SKM-1 (cell line): ENCODE data around the gene NR3C2.
A peak's percentile ranks its signal among the peaks of the same experiment; 100 is the strongest.

Experiments used
- DNase-seq: peaks from one replicate; lab custom pipeline; 2025; ENCODE audit not compliant: unreplicated experiment; lab: John Stamatoyannopoulos, UW

NR3C2 gene

DNA sequence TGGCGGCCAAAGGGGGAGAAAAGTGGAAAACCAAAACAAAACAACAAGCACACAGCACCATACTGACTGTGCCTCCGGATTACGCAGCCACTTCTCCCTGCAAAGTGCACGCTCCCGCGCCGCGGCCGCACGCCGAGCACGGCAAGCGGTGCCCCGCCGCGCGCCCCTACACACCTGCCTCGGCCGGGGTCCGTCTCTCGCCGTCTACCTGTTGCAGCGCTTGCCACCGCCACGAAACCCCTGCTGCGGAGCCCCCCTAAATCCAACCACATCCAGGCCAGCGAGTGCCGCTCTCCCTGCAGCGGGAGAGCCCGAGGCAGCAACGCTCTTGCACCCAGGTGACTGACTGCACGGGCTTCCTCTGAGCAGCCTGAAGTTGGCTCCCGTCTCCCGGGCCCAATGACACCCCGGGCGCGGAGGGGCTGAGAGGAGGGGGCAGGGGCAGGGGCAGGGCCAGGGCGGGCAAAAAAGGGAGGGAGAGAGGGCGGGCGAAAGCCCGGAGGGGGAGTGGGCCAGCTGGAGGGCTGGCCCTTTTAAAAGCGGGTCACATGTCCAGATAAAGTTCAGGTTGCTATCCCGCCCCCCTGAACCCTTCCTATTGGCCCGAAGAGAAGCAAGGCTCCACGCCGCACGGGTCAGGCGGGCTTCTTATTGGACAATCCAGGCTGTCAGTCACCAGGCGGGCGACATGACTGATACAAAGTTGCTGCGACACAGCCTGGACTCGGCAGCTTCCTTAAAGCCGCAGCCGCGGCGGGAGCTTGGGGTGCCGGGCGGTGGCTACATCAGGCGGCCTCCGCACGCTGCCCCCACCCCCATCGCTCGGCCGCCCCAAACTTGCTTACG lies at the start of gene NR3C2:
TSS of gene NR3C2 (minus strand) at position 429 of the 846 bp plus-strand sequence.
- peak; percentile 95 for DNase-seq

DNA sequence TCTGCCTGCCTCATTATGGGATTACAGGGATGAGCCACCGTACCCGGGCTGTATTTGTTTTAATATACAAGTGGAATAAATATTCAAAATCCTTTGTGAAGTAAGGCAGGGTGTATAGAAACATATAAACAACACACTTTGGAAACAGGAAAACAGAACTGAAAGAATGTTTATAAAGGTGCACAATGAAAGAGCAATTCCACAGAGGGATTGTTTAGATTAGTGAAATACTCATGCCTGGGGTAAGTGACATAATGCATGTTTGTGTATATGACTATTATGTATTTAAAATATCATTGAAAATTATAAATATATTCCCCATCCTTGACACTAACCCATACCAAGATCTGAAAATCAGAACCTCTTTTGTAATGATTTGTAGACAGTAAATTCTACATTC lies 45.0 kb upstream of the NR3C2 start:
- DNase-seq, result no peak

DNA sequence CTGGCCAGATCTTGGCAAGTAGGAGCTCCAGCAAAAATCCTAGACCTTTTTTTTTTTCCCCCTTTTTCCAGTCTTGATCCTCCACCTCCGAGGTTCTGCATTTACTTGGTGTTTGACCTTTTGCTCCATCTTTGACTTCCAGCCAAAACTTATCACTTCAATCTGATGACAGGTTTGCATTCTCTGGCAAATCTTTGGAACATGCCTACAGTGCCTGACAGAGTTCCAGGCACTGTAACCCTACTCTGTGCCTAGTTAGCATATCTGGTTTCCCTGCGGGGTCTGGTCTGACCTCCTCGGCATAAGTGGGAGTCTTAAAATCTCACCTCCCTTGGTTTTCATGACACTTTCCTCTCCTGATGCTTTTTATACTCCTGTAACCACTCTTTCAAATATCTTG lies 39.4 kb upstream of the NR3C2 start:
- DNase-seq, result no peak

DNA sequence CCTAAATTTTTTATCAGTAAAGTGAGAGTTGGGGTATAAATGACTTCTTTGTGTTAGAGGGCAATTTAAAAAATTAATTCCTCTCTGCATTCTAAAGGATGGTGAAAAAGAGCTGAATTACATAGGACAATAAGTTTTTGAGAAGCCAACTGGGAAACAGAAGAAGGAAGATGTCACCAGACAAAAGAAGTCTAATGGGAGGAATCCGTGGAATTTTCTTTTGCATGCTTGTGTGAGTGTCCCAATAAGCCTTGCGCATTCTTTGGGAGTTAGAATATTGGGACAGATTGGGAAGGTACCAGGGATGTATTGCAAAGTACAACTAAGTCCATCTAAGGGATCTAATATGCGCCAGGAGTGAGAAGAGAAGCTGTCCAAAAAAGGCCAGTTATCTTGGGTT lies 35.1 kb upstream of the NR3C2 start:
- no peak for DNase-seq

DNA sequence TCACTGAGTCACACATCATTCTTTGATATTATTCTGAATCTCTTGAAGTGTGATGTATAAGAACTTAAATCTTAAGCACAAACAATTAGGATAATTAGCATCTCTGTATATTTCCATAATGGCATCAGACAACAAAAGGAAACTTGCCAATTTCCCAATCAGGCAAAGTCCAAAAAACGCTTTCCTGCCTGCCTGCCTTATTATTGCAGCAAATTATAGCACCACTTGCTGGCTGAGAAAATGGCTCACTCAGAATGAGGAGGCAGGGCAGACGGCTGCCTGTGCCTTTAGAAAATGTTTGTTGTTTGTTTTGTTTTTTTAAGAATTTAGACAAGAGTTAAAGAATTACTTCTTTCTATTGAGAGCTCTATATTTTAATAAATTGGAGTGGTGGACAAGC lies 27.7 kb upstream of the NR3C2 start:
- DNase-seq, result no peak

DNA sequence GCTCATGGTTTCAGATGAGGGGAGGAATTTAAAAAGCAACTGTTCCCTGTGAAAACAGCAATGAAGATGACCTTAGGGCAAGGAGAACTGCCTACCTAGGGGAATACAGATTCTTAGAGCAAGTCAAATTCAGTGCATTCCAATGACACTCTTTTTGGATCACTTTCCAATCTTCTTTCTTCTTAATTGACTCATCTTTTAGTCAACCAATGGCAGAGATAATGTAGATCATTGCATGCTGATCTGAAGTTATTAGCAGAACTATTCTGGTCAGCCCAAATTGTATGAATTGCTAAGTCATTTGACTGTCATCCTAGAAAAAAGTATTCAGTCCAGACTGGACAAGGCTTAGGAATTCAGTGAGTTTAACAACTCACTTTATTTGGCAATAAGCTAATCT lies 12.6 kb upstream of the NR3C2 start:
- no peak for DNase-seq

DNA sequence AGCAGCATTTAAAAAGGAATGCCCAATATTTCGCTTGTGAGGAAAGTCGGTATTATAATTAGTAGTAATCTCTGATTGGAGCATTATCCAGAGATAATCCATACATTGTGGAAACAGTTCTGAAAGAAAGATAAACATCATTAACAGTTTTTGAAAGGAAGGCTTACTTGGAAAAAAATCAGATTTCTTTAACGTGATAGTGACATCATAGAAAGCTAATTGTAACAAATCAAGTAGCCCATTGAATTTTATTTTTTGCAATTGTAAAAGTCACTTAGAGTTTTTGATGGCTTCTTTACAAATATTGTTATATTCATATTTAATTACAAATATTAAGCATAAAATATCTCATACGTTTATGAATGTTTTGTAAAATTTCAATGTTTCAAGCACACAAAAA lies 11.6 kb upstream of the NR3C2 start:
- no peak for DNase-seq

DNA sequence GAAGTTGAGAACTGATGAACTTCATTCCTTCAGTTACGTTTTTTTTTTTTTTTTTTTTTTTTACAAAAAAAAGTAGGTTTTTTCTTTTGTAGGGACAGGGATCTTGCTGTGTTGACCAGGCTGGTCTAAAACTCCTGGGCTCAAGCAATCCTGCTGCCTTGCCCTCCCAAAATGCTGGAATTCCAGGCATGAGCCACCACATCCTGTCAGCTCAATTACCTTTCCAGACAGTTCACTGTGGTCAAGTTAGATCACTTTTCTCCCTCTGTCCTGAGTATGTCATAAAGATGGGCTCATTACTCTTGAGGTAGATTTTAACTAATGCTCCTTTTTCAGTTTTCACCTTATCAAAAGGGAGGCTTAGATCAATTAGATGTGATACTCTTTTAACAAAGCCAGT lies 10.8 kb upstream of the NR3C2 start:
- DNase-seq, result no peak

DNA sequence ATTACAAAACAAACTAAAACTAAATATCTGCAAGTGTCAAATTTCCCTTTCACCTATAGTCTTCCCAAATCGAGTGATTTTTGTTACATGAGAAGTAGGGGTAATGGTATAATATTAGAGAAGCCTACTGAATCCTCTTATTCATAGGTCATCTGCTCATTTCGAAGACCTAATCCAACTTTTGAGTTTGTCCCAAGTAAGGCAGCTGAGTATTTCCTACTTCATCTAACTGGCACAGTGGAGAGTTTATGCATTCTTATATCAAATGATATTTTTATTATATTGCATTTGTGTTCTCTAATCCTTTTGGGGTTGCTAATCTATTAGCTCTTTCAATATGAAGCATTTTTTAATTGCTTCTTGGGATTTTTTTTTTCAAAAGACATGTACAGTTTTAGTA lies 7.7 kb upstream of the NR3C2 start:
- no peak for DNase-seq

DNA sequence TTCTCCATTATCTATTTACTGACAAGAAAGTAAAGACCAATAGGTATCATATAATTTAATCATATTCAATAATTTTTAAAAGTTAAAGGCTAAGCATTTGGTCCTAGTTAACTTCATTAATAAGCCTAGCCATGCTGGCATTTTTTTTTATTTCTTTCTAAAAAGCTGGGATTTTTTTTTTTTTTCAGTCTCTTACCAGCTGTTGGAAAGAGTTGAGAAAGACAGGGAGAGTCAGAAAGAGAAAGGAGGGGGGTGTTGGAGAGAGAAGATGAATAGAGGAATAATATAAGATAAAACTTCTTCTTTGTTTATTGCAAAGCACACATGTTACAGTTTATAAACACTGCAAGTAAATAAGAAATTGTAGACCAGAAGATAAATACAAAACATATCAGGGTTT lies 5.9 kb upstream of the NR3C2 start:
- DNase-seq, result no peak

DNA sequence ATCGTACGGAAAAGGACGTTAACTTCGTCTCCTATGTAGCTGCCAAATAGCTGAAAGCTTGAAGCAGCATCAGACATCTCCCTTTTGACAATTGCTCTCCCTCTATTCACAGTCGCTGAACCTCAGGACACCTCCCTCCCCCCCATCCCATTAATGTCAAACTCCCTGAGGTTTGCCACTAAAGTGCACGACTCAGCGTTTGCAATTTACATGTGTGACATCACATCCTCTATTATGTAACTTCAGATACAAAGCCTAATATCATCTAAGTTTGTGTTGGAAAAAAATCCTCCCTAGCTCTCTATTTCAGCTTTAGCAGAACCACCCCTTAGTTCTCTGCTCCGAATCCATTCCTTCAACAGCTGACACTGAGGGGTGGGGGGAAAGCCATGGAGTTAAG lies 5.5 kb upstream of the NR3C2 start:
- no peak for DNase-seq

DNA sequence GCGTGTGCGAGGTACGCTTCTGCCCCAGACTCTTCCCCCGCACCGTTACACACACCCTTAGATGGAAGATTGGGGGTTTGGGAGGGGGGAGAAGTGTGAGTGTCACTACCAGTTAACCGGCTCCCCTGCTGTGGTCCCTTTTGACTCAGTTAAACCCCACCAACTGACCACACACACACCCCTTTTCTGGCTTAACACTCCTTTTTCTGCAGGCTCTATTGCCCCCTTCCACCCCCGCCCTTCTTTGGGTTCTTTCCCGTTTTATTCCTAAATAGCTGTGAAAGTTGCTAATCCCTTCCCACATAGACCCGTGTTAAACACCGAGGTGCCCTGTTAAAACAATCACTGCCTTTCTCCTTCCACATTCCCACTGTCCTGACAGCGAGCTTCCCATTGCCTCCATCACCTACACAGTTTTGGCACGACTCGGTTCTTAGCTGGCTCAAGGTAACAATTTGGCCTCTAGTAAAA lies 3.7 kb upstream of the NR3C2 start:
- DNase-seq, result no peak

DNA sequence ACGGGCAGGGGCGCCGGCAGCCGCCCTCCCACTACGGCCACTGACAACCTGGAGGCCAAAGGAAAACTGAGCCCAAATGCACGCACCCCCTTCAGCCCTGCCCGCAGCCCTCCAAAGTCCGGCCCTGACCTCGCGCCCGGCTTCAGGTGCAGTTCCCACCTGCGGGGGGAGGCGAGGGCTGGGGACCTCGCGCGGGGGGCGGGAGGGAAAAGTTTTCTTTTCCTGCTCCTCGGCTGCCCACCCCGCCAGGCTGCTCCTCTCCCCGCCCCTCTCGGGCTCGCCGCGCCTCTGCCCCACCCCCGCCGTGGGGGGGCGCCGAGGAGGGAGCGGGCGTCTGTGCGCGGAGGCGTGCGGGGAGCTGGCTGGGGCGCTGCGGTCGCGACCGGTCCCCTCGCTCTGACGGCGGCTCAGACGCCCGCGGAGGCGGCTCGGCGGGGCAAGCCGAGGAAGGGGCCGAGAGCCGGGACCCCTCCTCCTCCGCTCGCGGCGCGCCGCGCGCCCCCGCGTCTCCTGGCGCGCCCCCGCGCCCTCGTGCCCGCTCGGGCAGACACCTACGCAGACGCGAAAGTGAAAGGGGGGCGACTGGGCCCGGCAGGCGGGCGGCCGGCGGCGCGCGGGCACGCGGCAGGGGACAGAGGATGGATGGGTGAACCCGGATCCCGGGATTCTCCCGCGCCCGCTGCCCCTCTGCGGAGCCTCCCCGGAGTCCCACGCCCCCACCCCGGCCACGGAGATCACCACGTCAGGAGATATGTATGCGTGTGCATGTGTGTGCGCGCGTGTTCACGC lies 3.1 kb upstream of the NR3C2 start:
- no peak for DNase-seq

DNA sequence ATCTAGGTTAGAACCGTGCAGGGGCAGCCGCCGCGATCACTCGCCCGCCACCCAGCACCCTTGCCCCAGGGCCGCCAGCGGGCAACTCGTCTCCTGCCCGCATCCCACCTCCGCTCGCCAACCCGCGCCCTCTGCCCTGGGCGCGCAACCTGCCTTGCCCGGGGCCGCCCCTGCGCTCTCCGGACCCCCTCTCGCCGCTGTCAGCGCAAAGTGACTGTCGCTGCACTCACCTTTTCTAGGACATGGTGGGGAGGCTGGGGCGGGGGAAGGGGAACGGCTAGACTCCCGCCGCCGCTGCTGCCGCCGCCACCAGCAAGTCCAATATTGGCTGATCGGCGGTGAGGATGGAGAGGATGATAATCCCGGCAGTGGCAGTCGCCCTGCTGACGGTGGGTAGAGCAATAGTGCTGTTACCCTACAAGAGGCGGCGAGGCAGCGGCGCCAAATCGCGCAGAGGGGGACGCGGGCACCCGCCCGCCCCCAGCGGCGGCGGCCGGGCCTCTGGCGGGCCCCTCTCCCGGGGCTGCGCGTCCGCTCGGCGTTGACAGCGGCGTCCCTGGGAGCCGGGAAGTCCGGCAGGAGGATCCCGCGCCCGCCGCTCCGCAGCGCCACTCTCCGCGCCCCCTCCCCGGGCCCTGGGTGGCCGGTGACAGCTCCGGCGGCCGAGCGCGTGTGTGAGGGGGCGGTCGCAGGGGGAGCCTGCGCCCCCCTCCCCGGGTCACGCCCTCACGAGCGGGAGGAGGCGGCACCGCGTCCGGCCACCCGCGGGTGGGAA lies 2.3 kb upstream of the NR3C2 start:
- DNase-seq, result no peak

DNA sequence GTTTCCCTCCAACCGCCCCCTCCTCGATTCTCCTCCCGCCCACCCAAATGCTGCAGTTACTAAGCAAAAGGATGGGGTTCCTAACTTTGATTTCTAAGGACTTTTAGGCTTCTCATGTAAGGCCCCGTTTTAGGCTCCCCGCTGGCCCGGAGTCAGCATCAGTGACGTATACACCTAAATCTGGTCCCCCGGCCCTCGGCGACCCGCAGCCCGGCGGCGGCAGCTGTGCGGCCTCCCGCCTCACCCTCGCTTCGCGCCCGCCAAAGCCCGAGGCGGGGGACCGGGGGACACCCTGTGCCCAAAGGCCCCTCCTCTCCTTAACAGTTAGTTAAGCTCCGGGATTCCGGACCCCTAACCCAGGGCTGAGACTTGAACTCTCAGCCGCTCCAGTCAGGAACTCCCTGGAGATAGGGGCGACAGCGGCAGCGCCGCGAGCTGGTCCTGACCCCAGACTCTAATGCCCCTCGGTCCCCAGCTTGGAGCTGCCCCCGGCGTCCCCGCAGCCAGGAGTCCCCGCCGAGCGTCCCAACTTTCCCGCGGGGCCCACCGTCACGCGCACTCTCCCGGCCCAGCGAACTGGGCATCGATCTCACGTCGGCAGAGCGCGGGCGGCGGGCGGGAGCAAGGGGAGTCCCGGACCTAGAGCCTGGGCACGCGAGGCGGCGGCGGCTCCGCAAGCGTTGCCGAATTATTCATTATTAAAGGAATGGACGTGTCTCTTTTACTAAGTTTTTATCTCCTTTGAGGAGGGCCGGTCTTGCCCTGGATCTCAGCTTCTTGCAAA lies 1.5 kb upstream of the NR3C2 start:
- DNase-seq, result peak; percentile 9

DNA sequence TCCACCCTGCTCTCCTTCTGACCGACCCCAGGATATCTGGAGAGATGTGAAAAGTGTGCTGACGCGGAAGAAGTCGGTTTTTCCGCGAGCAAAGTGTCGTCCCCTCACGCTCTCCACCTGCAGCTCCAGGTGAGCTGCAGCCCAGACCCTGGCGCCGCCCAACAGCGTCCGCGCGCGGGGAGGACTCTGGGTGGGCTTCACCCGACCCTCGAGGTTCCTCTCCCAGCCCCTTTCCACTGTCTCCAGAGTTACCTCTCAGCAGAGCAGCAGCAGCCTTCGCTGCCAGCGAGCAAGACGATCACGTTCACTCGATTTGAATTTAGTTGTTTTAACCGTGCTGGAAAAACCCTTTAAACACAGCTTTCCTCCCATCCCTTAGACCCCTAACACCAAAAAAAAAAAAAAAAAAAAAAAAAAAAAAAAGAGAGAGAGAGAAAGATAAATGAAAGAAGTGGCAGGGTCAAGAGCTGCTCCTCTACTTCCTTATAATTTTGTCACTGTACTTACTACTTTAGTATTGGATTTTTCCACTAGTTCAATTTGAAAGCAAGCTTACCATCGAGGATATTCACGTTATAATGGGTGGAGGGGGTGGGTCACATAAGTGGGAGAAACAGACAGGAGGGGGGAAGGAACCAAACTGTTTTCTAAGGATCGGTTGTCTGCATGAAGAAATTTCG lies 758 bp upstream of the NR3C2 start:
- DNase-seq, result no peak

DNA sequence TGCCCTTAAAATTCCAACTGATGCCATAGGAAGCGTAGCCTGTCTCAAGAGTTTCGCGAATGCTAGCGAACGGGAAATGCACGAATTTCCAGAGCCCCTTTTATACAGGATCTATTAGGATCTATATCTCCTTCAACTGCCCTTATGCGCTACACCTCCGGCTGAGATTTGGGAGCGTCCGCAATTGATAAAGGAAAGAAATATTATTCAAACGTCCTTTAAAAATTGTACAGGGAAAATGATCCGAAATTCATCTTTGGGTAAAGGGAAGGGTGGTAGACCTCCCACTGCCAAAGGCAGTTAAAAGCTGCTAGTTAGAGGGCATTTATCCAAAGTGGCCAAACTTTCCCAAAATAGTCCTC lies 609 bp downstream of the NR3C2 start:
- DNase-seq, result no peak

DNA sequence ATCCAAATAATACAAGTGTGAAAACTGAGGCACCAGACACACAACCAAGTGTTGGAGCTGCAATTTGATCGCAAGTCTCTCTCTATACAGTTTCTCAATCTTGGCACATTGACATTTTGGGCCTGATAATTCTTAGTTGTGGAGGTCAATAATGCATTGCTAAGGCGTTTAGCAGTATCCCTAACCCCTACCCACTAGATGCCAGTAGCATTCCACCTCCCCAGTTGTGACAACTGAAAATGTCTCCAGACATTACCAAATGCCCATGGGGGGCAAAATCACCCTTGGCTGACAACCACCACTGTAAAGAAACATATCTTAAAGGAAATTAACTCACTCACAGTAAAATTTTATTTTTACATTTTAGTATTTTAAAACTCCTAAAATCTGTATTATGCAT lies 4.2 kb downstream of the NR3C2 start:
- DNase-seq, result no peak

DNA sequence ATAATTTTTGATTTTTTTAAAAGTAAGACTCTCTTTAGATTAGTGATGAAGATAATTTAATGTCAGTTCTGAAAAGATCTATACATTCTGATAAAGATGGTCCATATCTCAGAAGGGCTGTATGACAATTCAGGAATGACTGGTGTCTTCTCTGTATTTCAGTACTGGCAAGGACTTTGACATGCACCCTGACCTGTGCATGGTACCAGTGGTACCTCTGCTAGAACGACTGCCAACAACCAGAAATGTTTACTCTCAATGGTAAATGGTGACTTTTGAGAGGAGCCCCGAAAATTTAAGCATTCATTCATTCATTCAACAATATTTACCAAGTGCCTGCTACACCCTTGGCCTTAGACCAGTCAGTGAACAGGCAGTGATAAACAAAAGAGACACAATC lies 4.8 kb downstream of the NR3C2 start:
- no peak for DNase-seq

DNA sequence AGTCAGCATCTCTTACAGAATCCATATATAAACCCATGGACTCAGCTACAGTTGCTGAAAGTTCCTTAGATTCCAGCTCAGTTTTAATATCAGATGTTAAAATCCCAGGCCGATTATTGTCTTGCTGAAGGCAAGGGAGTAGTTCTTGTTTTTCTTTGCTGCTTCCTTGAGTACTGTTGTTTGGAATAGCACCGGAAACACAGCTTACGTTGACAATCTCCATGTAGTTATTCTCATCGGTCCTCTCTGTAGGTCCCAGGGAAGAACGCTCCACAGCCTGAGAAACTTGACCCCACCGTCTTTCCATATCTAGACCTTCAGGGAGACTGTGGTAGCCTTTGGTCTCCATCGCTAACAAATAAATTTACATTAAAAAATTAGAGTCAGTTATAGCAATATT lies 5.7 kb downstream of the NR3C2 start:
- no peak for DNase-seq
